H1 (cell line): Measurements from ENCODE around the gene RPTOR. TPM values are rescaled to one million over a fixed set of nuclear protein-coding genes. Genes with fewer than 3 reads are reported as not detected.

ENCODE experiments used
- CTCF ChIA-PET: fragments of 300-600 bp; sonication (Branson Sonifier 250); formaldehyde crosslinking; loops from one replicate; lab custom pipeline; 2021; ENCODE audit not compliant: partially characterized antibody; lab: Charles Lee
- POLR2A ChIA-PET: fragments of 300-600 bp; sonication (Branson Sonifier 250); formaldehyde crosslinking; loops from one replicate; lab custom pipeline; 2021; ENCODE audit warnings: inconsistent platforms; ENCODE audit not compliant: partially characterized antibody; lab: Charles Lee
- DNase-seq, 2 experiments: peaks; one replicate each; pipeline versions ENCODE4 v3.0.0 to v3.0.0-alpha.2; 2010 to 2022; ENCODE audit warnings: low spot score in 2 of 2, low read depth in 1 of 2, mixed read lengths in 1 of 2
- FAIRE-seq: peaks from 2 replicates; lab custom pipeline; 2011; peaks lifted over from hg19 to GRCh38; lab: Jason Lieb, UNC
- H2AFZ ChIP-seq: 2 replicates; pipeline ENCODE4 v1.8.1; 2012; ENCODE audit warnings: low read length, inconsistent platforms
- H2AK5ac ChIP-seq: 2 replicates; pipeline ENCODE4 v1.6.1; 2013; ENCODE audit warnings: low read depth, low read length
- H2BK120ac ChIP-seq: replicated peaks from 2 replicates; pipeline ENCODE3; 2013; ENCODE audit warnings: low read depth, low read length, inconsistent platforms
- H2BK12ac ChIP-seq: 2 replicates; pipeline ENCODE4 v1.6.1; 2013; ENCODE audit warnings: low read depth, low read length
- H2BK15ac ChIP-seq: 2 replicates; pipeline ENCODE4 v1.6.1; 2013; ENCODE audit warnings: low read length
- H2BK20ac ChIP-seq: 2 replicates; pipeline ENCODE4 v1.6.1; 2013; ENCODE audit warnings: low read length
- H2BK5ac ChIP-seq: 2 replicates; pipeline ENCODE4 v1.6.1; 2013; ENCODE audit warnings: low read depth, low read length
- H3K14ac ChIP-seq: 2 replicates; pipeline ENCODE4 v1.6.1; 2013; ENCODE audit warnings: inconsistent platforms; ENCODE audit not compliant: insufficient read length
- H3K18ac ChIP-seq: 2 replicates; pipeline ENCODE4 v1.6.1; 2013; ENCODE audit warnings: low read length; ENCODE audit errors: extremely low read depth
- H3K23ac ChIP-seq: 2 replicates; pipeline ENCODE4 v1.6.1; 2013; ENCODE audit warnings: inconsistent platforms; ENCODE audit not compliant: insufficient read length
- H3K23me2 ChIP-seq: 2 replicates; pipeline ENCODE4 v1.6.1; 2013; ENCODE audit warnings: low read depth, low read length
- H3K27ac ChIP-seq: 2 replicates; pipeline ENCODE4 v1.6.1; 2011; ENCODE audit warnings: low read depth, low read length, inconsistent platforms
- H3K27me3 ChIP-seq, 4 experiments: replicated peaks in 1 of 4; 1 replicate in 1 of 4; 2 replicates in 3 of 4; pipeline versions ENCODE4 v1.6.1 to v1.8.1; 2011 to 2013; ENCODE audit warnings: low read length in 3 of 4, mild to moderate bottlenecking in 3 of 4, inconsistent platforms in 2 of 4, mixed read lengths in 2 of 4, moderate library complexity in 1 of 4; ENCODE audit not compliant: control insufficient read depth in 3 of 4, insufficient read depth in 3 of 4; ENCODE audit errors: extremely low read depth in 1 of 4
- H3K36me3 ChIP-seq, 4 experiments: 2 replicates each; pipeline versions ENCODE4 v1.6.1 to v1.8.1; 2011 to 2013; ENCODE audit warnings: mild to moderate bottlenecking in 4 of 4, low read length in 3 of 4, moderate library complexity in 2 of 4, control low read depth in 1 of 4, inconsistent platforms in 1 of 4; ENCODE audit not compliant: insufficient read depth in 4 of 4, control insufficient read depth in 2 of 4
- H3K4ac ChIP-seq: replicated peaks from 2 replicates; pipeline ENCODE3; 2013; ENCODE audit warnings: low read length, low read depth, mixed read lengths, inconsistent platforms; ENCODE audit not compliant: insufficient read length
- H3K4me1 ChIP-seq, 4 experiments: replicated peaks in 1 of 4; 1 replicate in 1 of 4; 2 replicates in 3 of 4; pipeline versions ENCODE4 v1.6.1 to v1.8.1; 2011 to 2013; ENCODE audit warnings: low read length in 3 of 4, inconsistent platforms in 2 of 4, mixed read lengths in 1 of 4; ENCODE audit not compliant: insufficient read depth in 4 of 4, control insufficient read depth in 3 of 4
- H3K4me2 ChIP-seq, 2 experiments: 2 replicates each; pipeline versions ENCODE4 v1.6.1 to v1.8.1; 2011 to 2013; ENCODE audit warnings: low read depth in 2 of 2, low read length in 2 of 2, control low read depth in 1 of 2, inconsistent platforms in 1 of 2, mild to moderate bottlenecking in 1 of 2; ENCODE audit not compliant: insufficient read depth in 1 of 2
- H3K4me3 ChIP-seq, 4 experiments: fragments of 200-600, 300-600 bp in 1 of 4; sonication (generic), shearing (Covaris generic), sonication (Bioruptor Twin) in 1 of 4; 2 replicates each; pipeline versions ENCODE4 v1.5.1 to v1.8.1; 2011 to 2016; ENCODE audit warnings: low read length in 4 of 4, low read depth in 3 of 4, control low read depth in 2 of 4, inconsistent platforms in 2 of 4, mild to moderate bottlenecking in 2 of 4, mixed read lengths in 1 of 4, moderate library complexity in 1 of 4; ENCODE audit not compliant: insufficient read depth in 2 of 4; ENCODE audit errors: extremely low read depth in 1 of 4
- H3K56ac ChIP-seq: replicated peaks from 2 replicates; pipeline ENCODE3; 2013; ENCODE audit warnings: low read depth, mild to moderate bottlenecking, mixed read lengths, low read length, inconsistent platforms; ENCODE audit not compliant: insufficient read length
- H3K79me1 ChIP-seq: 2 replicates; pipeline ENCODE4 v1.6.1; 2013; ENCODE audit warnings: low read depth, low read length, control low read depth
- H3K79me2 ChIP-seq, 2 experiments: 2 replicates each; pipeline versions ENCODE4 v1.6.1 to v1.8.1; 2012 to 2013; ENCODE audit warnings: low read length in 2 of 2, mild to moderate bottlenecking in 2 of 2, inconsistent platforms in 1 of 2; ENCODE audit not compliant: insufficient read depth in 2 of 2, control insufficient read depth in 1 of 2
- H3K9ac ChIP-seq, 4 experiments: replicated peaks in 1 of 4; 1 replicate in 1 of 4; 2 replicates in 3 of 4; pipeline versions ENCODE4 v1.6.1 to v1.8.1; 2011 to 2013; ENCODE audit warnings: low read depth in 3 of 4, low read length in 3 of 4, control low read depth in 2 of 4, mild to moderate bottlenecking in 2 of 4, moderate library complexity in 2 of 4, inconsistent platforms in 1 of 4; ENCODE audit errors: extremely low read depth in 1 of 4
- H3K9me3 ChIP-seq, 2 experiments: 2 replicates each; pipeline versions ENCODE4 v1.6.1 to v1.8.1; 2012 to 2013; ENCODE audit warnings: mild to moderate bottlenecking in 2 of 2, moderate library complexity in 2 of 2, control low read depth in 1 of 2, inconsistent platforms in 1 of 2, low read depth in 1 of 2, low read length in 1 of 2, mixed read lengths in 1 of 2; ENCODE audit not compliant: insufficient read depth in 2 of 2
- H4K20me1 ChIP-seq, 2 experiments: replicated peaks in 1 of 2; 2 replicates each; pipeline versions ENCODE3 to v1.8.1; 2011 to 2013; ENCODE audit warnings: inconsistent platforms in 2 of 2, low read length in 2 of 2, mild to moderate bottlenecking in 1 of 2; ENCODE audit not compliant: insufficient read depth in 2 of 2, control insufficient read depth in 1 of 2
- H4K5ac ChIP-seq: 2 replicates; pipeline ENCODE4 v1.6.1; 2013; ENCODE audit warnings: low read length, low read depth, mixed read lengths, inconsistent platforms; ENCODE audit not compliant: insufficient read length
- H4K8ac ChIP-seq: 2 replicates; pipeline ENCODE4 v1.8.0; 2013; ENCODE audit warnings: mild to moderate bottlenecking, moderate library complexity, low read length, inconsistent platforms; ENCODE audit not compliant: insufficient read depth; ENCODE audit errors: extremely low read depth
- H4K91ac ChIP-seq: replicated peaks from 2 replicates; pipeline ENCODE3; 2013; ENCODE audit warnings: low read length, mixed read lengths, inconsistent platforms; ENCODE audit not compliant: insufficient read length
- EGR1 ChIP-seq: IDR thresholded peaks from 2 replicates; pipeline ENCODE4 v1.6.1; 2011; ENCODE audit warnings: low read depth, low read length, borderline replicate concordance
- RAD21 ChIP-seq, 2 experiments: IDR thresholded peaks in 1 of 2; conservative IDR thresholded peaks in 1 of 2; 2 replicates each; pipeline ENCODE4 v1.6.1; 2011; ENCODE audit warnings: low read depth in 2 of 2, low read length in 2 of 2, improper control_type of control experiment in 1 of 2, inconsistent platforms in 1 of 2, mild to moderate bottlenecking in 1 of 2, moderate library complexity in 1 of 2
- YY1 ChIP-seq: IDR thresholded peaks from 2 replicates; pipeline ENCODE4 v1.6.1; 2011; ENCODE audit warnings: low read depth, mild to moderate bottlenecking, low read length
- WGBS, 2 experiments: shearing (Covaris generic) in 1 of 2; methylation state at CpG; one replicate each; pipeline versions ENCODE4 v1.1.6 to v1.1.7; 2013 to 2015; ENCODE audit warnings: low lambda C conversion rate in 2 of 2, mixed read lengths in 2 of 2, inconsistent platforms in 1 of 2, low coverage in 1 of 2, missing lambda C conversion rate in 1 of 2; ENCODE audit not compliant: insufficient replicate concordance in 2 of 2, insufficient coverage in 1 of 2, insufficient read length in 1 of 2; ENCODE audit errors: extremely low coverage in 1 of 2, missing lambda C conversion rate in 1 of 2; 5-methylcytosine and 5-hydroxymethylcytosine counted together
- polyA plus RNA-seq, 7 experiments: library from polyadenylated mRNA; depleted of rRNA in 3 of 7; stranded (reverse) in 5 of 7; unstranded in 2 of 7; fragments of >200 nt in 5 of 7; fragments of 200-250 nt in 2 of 7; gene quantifications; 1 replicate in 5 of 7; 2 replicates in 1 of 7; 4 replicates in 1 of 7; pipeline versions ENCODE4 v1.2.1 to v1.2.3, GENCODE V29; 2011 to 2013; ENCODE audit warnings: missing spikeins in 2 of 7, mixed read lengths in 2 of 7
- total RNA-seq: library from RNA; stranded (reverse); fragmentation: NEBNext Ultra II Directional; extraction: Animal tissue kit (Norgen Biotek cat#: 25700); gene quantifications from 2 replicates; pipeline ENCODE4 v1.2.1, GENCODE V29; 2021
- TF ChIP-seq, protein P1 (sequence below), 3 experiments: IDR thresholded peaks; 1 replicate in 2 of 3; 2 replicates in 1 of 3; pipeline versions ENCODE4 v1.5.1 to v1.6.1; 2011; ENCODE audit warnings: low read length in 3 of 3, mild to moderate bottlenecking in 3 of 3, inconsistent platforms in 2 of 3, low read depth in 1 of 3, moderate library complexity in 1 of 3; ENCODE audit not compliant: insufficient read depth in 1 of 3; ENCODE audit errors: control extremely low read depth in 1 of 3

The RPTOR gene
- total and polyA plus RNA-seq, 2 of the 8 experiments (the other 6 are each of a cell fraction or from before 2014, with no cell fraction given): 6.9 to 28.7 TPM

DNA sequence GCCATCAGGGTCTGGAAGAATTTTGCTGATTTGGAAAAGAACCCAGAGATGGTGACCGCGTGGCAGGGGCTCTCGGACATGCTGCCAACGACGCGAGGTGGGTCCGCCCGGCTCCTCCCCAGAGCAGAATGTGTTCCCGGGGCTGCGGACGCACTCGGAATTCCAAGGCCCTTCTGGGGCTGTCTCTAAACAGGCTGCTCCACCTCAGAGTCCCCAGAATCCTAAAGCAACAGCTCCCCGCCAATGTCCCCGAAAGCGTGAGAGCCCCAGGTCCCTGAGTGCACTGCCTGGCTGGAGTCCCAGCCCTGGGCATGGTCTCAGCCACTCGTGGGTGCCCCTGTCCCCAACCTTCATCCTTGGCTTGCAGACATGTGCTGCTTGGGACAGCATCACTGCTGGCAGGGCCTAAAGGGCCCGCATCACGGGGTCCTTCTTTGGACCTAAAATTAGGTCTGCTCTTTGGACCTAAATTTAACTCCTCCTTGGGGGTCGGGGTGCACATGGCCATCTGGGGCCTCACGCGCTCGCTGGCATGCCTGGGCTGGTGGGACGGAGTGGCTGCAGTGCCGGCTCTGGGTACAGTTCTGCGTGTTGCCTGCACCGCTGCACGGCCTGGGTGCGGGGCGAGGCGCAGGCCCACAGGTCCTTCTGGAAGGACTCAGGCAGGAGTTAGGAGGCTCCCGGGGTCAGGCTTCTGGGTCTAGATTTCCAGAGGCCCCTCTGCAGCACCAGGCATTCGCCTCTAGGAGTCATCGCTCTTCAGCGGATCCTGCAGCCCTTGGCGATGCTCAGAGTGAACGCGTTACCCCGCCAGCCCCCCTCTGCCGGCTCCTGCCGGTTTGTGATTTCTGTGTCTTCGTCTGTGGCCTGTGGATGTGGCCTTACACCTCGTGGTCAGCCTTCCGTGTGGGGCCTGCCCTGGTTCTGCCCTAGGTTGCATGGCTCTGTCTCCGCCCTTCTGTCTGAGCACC, 405.1 kb downstream of the RPTOR start:
- FAIRE-seq: no peak
- H4K8ac ChIP-seq: peak overlapping the region; percentile 51; the same call in 1 of the 2 replicates
- no peak overlapping the region for H2BK15ac ChIP-seq
- H3K27me3 ChIP-seq: no peaks in the 10 kb centered on the region
- no peak overlapping the region for H2AK5ac ChIP-seq
- H3K27ac ChIP-seq: no peak overlapping the region
- POLR2A ChIA-PET: no interaction called here
- H3K14ac ChIP-seq: no peak overlapping the region
- TF ChIP-seq, protein P1, sequence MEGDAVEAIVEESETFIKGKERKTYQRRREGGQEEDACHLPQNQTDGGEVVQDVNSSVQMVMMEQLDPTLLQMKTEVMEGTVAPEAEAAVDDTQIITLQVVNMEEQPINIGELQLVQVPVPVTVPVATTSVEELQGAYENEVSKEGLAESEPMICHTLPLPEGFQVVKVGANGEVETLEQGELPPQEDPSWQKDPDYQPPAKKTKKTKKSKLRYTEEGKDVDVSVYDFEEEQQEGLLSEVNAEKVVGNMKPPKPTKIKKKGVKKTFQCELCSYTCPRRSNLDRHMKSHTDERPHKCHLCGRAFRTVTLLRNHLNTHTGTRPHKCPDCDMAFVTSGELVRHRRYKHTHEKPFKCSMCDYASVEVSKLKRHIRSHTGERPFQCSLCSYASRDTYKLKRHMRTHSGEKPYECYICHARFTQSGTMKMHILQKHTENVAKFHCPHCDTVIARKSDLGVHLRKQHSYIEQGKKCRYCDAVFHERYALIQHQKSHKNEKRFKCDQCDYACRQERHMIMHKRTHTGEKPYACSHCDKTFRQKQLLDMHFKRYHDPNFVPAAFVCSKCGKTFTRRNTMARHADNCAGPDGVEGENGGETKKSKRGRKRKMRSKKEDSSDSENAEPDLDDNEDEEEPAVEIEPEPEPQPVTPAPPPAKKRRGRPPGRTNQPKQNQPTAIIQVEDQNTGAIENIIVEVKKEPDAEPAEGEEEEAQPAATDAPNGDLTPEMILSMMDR (IDR thresholded peaks at IDR 0.05; ENCODE audit: control extremely low read depth in 1 of 3, insufficient read depth in 1 of 3, low read depth in 1 of 3, low read length in 3 of 3): peak; percentile 48 to 51 (median 50)
- peak; percentile 41 to 58 for TF ChIP-seq RAD21 (IDR thresholded peaks at IDR 0.05 in 1 of 2, conservative IDR thresholded peaks at IDR 0.05 in 1 of 2; ENCODE audit: low read depth in 2 of 2, low read length in 2 of 2)
- TF ChIP-seq EGR1: peak; percentile 70
- TF ChIP-seq YY1: no peak
- no peak overlapping the region for H2AFZ ChIP-seq
- H3K4me3 ChIP-seq: no peak overlapping the region
- no peak overlapping the region for H3K9ac ChIP-seq
- no peak overlapping the region for H4K5ac ChIP-seq
- H3K23me2 ChIP-seq: no peaks in the 10 kb centered on the region
- no peak overlapping the region for H3K4me2 ChIP-seq
- no peak overlapping the region for H2BK20ac ChIP-seq
- no peak overlapping the region for H3K4ac ChIP-seq
- no peak for DNase-seq
- H3K79me1 ChIP-seq: no peaks in the 10 kb centered on the region
- no peak overlapping the region for H2BK5ac ChIP-seq
- no peak overlapping the region for H3K56ac ChIP-seq
- no peak overlapping the region for H2BK12ac ChIP-seq
- H3K4me1 ChIP-seq: no peaks in the 10 kb centered on the region
- no peak overlapping the region for H3K23ac ChIP-seq
- H3K79me2 ChIP-seq: no peaks in the 10 kb centered on the region
- CTCF ChIA-PET: interaction anchor here (0.6 to 1.8 kb wide), 8 partner anchors 8 to 177 kb away, joined by 3 to 8 read pairs (median 4); no protein-coding TSS in a partner anchor
- 87% methylated on average over 34 of the region's 44 CpGs; no CpG with 5 or more reads in 1 of the 2 experiments for whole genome bisulfite sequencing, 2 experiments
- H4K20me1 ChIP-seq: no peaks in the 10 kb centered on the region
- no peaks in the 10 kb centered on the region for H3K9me3 ChIP-seq
- H2BK120ac ChIP-seq: no peak overlapping the region
- no peak overlapping the region for H4K91ac ChIP-seq
- H3K36me3 ChIP-seq: no peaks in the 10 kb centered on the region; a peak in 3 of 8 replicates
- H3K18ac ChIP-seq: no peak overlapping the region
